MCF 10A (cell line): ENCODE measurements around the gene CCDC57. TPM values are rescaled to one million over a fixed set of nuclear protein-coding genes. Genes with fewer than 3 reads are reported as not detected.

ENCODE experiments used
- BruUV-seq: library from RNA; stranded (reverse); fragments of 400-500 nt; replicated peaks from 2 replicates; lab custom pipeline; 2021; lab: Mats Ljungman, UMichigan
- CTCF ChIA-PET: fragments of 300-600 bp; sonication (Branson Sonifier 250); formaldehyde crosslinking; extraction: SDS; loops from one replicate; lab custom pipeline; 2021; ENCODE audit warnings: antibody characterized with exemption, inconsistent platforms; lab: Yijun Ruan, JAX
- POLR2A ChIA-PET: fragments of 300-600, 350-650 bp; sonication (Branson Sonifier 250); formaldehyde crosslinking; extraction: SDS; loops from one replicate; lab custom pipeline; 2020; ENCODE audit warnings: antibody characterized with exemption, inconsistent platforms; lab: Yijun Ruan, JAX
- DNase-seq: peaks from one replicate; pipeline ENCODE4 v3.0.0-alpha.2; 2018; ENCODE audit not compliant: unreplicated experiment
- H3K27ac Mint-ChIP-seq: one replicate; pipeline ENCODE4 v1.8.0; 2022; ENCODE audit warnings: mild to moderate bottlenecking, low read depth, mixed read lengths; ENCODE audit not compliant: unreplicated experiment
- H3K27me3 Mint-ChIP-seq: one replicate; pipeline ENCODE4 v1.8.0; 2022; ENCODE audit warnings: mixed read lengths; ENCODE audit not compliant: insufficient read depth, unreplicated experiment
- H3K36me3 Mint-ChIP-seq: one replicate; pipeline ENCODE4 v1.8.0; 2022; ENCODE audit warnings: mild to moderate bottlenecking, moderate library complexity, mixed read lengths; ENCODE audit not compliant: insufficient read depth, unreplicated experiment
- H3K4me1 Mint-ChIP-seq: one replicate; pipeline ENCODE4 v1.8.0; 2022; ENCODE audit warnings: mixed read lengths; ENCODE audit not compliant: insufficient read depth, unreplicated experiment
- H3K4me3 Mint-ChIP-seq: one replicate; pipeline ENCODE4 v1.8.0; 2022; ENCODE audit warnings: mild to moderate bottlenecking, moderate library complexity, mixed read lengths; ENCODE audit not compliant: unreplicated experiment
- H3K9me3 Mint-ChIP-seq: one replicate; pipeline ENCODE4 v1.8.0; 2022; ENCODE audit warnings: mixed read lengths; ENCODE audit not compliant: unreplicated experiment
- intact Hi-C: fragments of 100-400 bp; cut with micrococcal nuclease; formaldehyde crosslinking; loops from 2 replicates; pipeline ENCODE4 v1.14.1; 2022
- total RNA-seq: library from RNA; stranded (reverse); gene quantifications from 2 replicates; pipeline ENCODE4 v1.2.3, GENCODE V29; 2022
- TF ChIP-seq, protein P1 (sequence below): fragments of 200-600 bp; IDR thresholded peaks from one replicate; pipeline ENCODE4 v1.8.0; 2022; ENCODE audit warnings: antibody characterized with exemption, mild to moderate bottlenecking; ENCODE audit not compliant: unreplicated experiment

Gene CCDC57
- total RNA-seq, 1 experiment from 2014 or later: 86.8 TPM

DNA sequence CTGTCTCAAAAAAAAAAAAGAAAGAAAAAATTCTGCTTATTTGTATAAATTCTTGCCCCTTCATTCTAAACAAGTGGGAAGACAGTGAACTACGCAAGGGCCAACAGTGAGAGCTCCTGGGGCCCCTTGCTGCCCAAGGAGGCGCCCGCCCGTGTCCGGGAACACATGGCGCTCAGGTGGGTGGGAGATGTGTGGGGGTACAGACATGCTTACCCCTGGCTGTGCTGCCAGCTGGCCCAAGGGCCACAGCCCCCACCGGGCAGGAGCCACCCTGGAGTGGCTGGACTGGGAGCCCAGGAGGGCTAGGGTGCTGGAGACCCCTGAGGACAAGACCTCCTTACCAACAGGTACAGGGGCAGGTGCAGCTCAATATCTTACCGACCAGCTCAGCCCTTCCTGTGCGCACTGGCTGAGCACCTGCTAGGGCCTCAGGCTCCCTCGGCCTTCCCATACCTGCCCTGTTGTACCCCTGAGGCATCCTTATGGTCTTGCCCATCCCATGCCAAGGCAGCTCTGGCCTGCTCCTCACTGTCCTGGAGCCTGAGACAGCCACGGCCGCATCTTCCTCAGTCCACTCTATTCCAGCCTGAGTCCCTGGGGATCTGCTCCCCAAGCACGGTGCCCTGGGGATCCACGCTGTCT lies 56.2 kb downstream of the CCDC57 start:
- DNase-seq: no peak
- H3K27ac Mint-ChIP-seq: no peak overlapping the region
- CTCF ChIA-PET: interaction anchor here (0.6 to 1.7 kb wide), 2 partner anchors 47 to 50 kb away, joined by 4 to 5 read pairs; no protein-coding TSS in a partner anchor
- peaks cover 5% of the 10 kb centered on the region for H3K4me1 Mint-ChIP-seq
- TF ChIP-seq, protein P1, sequence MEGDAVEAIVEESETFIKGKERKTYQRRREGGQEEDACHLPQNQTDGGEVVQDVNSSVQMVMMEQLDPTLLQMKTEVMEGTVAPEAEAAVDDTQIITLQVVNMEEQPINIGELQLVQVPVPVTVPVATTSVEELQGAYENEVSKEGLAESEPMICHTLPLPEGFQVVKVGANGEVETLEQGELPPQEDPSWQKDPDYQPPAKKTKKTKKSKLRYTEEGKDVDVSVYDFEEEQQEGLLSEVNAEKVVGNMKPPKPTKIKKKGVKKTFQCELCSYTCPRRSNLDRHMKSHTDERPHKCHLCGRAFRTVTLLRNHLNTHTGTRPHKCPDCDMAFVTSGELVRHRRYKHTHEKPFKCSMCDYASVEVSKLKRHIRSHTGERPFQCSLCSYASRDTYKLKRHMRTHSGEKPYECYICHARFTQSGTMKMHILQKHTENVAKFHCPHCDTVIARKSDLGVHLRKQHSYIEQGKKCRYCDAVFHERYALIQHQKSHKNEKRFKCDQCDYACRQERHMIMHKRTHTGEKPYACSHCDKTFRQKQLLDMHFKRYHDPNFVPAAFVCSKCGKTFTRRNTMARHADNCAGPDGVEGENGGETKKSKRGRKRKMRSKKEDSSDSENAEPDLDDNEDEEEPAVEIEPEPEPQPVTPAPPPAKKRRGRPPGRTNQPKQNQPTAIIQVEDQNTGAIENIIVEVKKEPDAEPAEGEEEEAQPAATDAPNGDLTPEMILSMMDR: no peak
- peaks cover 29% of the 10 kb centered on the region for H3K36me3 Mint-ChIP-seq
- H3K9me3 Mint-ChIP-seq: no peaks in the 10 kb centered on the region
- intact Hi-C loops: no loop called here
- BruUV-seq: no TSS peak
- H3K4me3 Mint-ChIP-seq: no peak overlapping the region
- no peaks in the 10 kb centered on the region for H3K27me3 Mint-ChIP-seq
- POLR2A ChIA-PET: interaction anchor here (1.2 to 1.3 kb wide), 2 partner anchors 22 to 119 kb away, joined by 3 to 4 read pairs; partner anchors contain the start of gene DCXR

DNA sequence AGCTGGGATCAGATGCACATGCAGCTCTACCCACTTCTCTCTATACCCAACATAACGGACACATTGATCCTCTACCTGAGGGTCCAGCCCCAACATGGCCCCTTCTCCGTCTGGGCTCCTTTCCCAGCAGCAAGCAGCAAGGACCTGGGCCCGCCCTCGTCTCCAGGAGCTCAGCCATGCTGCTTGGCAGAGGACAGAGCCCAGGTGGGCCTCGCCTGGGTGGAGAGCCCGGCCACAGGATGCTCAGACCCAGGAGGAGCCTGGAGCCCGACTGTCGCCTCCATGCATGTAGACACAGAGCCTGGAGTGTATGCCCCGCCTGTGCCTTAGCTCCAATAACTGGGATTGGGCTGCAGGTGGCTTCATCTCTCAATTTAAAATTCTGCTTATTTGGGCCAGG lies 57.0 kb downstream of the CCDC57 start:
- H3K27me3 Mint-ChIP-seq: no peaks in the 10 kb centered on the region
- intact Hi-C loops: loop anchor here (2.0 kb wide), 1 partner anchor 125 kb away; the partner anchor contains the start of gene RAC3
- TF ChIP-seq, protein P1: no peak
- BruUV-seq: no TSS peak
- no peak for DNase-seq
- H3K27ac Mint-ChIP-seq: no peak overlapping the region
- H3K36me3 Mint-ChIP-seq: peaks cover 24% of the 10 kb centered on the region
- CTCF ChIA-PET: interaction anchor here (0.7 to 2.3 kb wide), 6 partner anchors 14 to 126 kb away, joined by 3 to 13 read pairs (median 4); partner anchors contain the start of gene DCXR
- no peak overlapping the region for H3K4me3 Mint-ChIP-seq
- H3K4me1 Mint-ChIP-seq: peaks cover 5% of the 10 kb centered on the region
- POLR2A ChIA-PET: interaction anchor here (0.8 to 2.4 kb wide), 3 partner anchors 21 to 79 kb away, joined by 3 to 6 read pairs (median 3); no protein-coding TSS in a partner anchor
- no peaks in the 10 kb centered on the region for H3K9me3 Mint-ChIP-seq

DNA sequence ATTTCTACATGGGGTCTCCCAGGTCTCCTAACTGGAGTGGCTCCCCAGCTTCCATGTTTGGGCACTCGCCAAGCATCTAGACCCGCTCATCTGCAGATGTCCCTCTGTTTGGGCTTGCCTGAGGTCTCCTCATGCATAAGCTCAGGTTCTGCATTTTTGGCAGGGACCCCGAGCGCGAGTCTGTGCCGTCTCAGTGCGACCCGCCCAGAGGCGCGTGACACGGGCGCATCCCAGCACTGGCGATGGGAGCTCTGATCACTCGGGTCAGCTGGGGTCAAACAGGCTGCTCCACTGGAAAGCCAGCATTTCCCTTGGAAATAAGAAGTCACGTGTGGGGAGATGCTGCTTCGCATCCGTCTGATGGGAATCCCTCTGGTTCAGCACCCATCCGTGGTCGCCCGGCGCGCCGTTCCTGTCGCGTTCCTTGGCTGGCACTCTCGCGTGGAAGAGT lies 57.7 kb downstream of the CCDC57 start:
- Mint-ChIP-seq H3K4me3 (no peak overlapping the region), H3K27me3 (no peaks in the 10 kb centered on the region), H3K27ac (no peak overlapping the region), H3K4me1 (peaks cover 2% of the 10 kb centered on the region), H3K9me3 (no peaks in the 10 kb centered on the region), H3K36me3 (peaks cover 21% of the 10 kb centered on the region)
- BruUV-seq: no TSS peak
- no peak for DNase-seq
- ChIA-PET CTCF (interaction anchor here (0.6 to 2.3 kb wide), 8 partner anchors 13 to 125 kb away, joined by 3 to 13 read pairs (median 4); no protein-coding TSS in a partner anchor), POLR2A (interaction anchor here (0.6 to 2.4 kb wide), 5 partner anchors 20 to 275 kb away, joined by 3 to 6 read pairs (median 3); no protein-coding TSS in a partner anchor)
- intact Hi-C loops: loop anchor here (1.0 to 2.0 kb wide), 2 partner anchors 49 to 124 kb away; partner anchors contain the start of gene RAC3
- TF ChIP-seq, protein P1: no peak
